A549 (cell line): ENCODE results near the gene SUSD1. TPM values are rescaled to one million over a fixed set of nuclear protein-coding genes. Genes with fewer than 3 reads are reported as not detected.

Experiments used
- ATAC-seq, 2 experiments: fragments of 200-7000 bp in 1 of 2; fragments of >200 bp in 1 of 2; cut with Nextera tagmentation in 1 of 2; cut with Tn5 transposase in 1 of 2; 3 replicates each; pipeline versions ENCODE4 v1.8.0 to v1.9.1; 2018 to 2020; ENCODE audit warnings: mild to moderate bottlenecking in 1 of 2, moderate library complexity in 1 of 2
- CTCF ChIA-PET: fragments of 300-600 bp; sonication (Branson Sonifier 250); formaldehyde crosslinking; extraction: SDS; loops from one replicate; lab custom pipeline; 2021; ENCODE audit warnings: antibody characterized with exemption, inconsistent platforms; lab: Yijun Ruan, JAX
- POLR2A ChIA-PET: fragments of 350-600 bp; formaldehyde crosslinking; extraction: SDS; loops from one replicate; lab custom pipeline; 2021; ENCODE audit warnings: antibody characterized with exemption, inconsistent platforms; lab: Yijun Ruan, JAX
- DNase-seq, 2 experiments: peaks; one replicate each; pipeline versions ENCODE4 v3.0.0 to v3.0.0-alpha.2; 2011 to 2016; ENCODE audit warnings: low read depth in 1 of 2, low spot score in 1 of 2
- FAIRE-seq: peaks from 2 replicates; lab custom pipeline; 2011; peaks lifted over from hg19 to GRCh38; lab: Jason Lieb, UNC
- H3K27ac ChIP-seq, 2 experiments: fragments of >200 bp; sonication (Bioruptor Twin); formaldehyde crosslinking; 3 replicates each; pipeline ENCODE4 v1.5.1; 2016 to 2017
- H3K4me1 ChIP-seq: fragments of >200 bp; sonication (Bioruptor Twin); formaldehyde crosslinking; 3 replicates; pipeline ENCODE4 v1.6.1; 2016
- H3K4me2 ChIP-seq: fragments of >200 bp; sonication (Bioruptor Twin); formaldehyde crosslinking; 3 replicates; pipeline ENCODE4 v1.6.1; 2016
- H3K4me3 ChIP-seq: fragments of >200 bp; sonication (Bioruptor Twin); formaldehyde crosslinking; 3 replicates; pipeline ENCODE4 v1.5.1; 2016
- H3K9me3 ChIP-seq: fragments of >200 bp; sonication (Bioruptor Twin); formaldehyde crosslinking; 3 replicates; pipeline ENCODE4 v1.6.1; 2016
- CHD2 ChIP-seq: fragments of 150-350 bp; IDR thresholded peaks from 2 replicates; pipeline ENCODE4 v1.6.1; 2014; ENCODE audit warnings: low read length; ENCODE audit not compliant: partially characterized antibody
- EHF ChIP-seq: fragments of 250-450 bp; sonication (Bioruptor Pico); IDR thresholded peaks from 2 replicates; pipeline ENCODE4 v1.5.0; 2020; ENCODE audit warnings: mild to moderate bottlenecking
- EHMT2 ChIP-seq: fragments of 200-600 bp; sonication (generic); IDR thresholded peaks from 2 replicates; pipeline ENCODE4 v1.6.1; 2016; ENCODE audit warnings: antibody characterized with exemption, low read depth, mild to moderate bottlenecking, moderate library complexity
- EP300 ChIP-seq, 2 experiments: fragments of >200 bp; sonication (Bioruptor Twin); formaldehyde crosslinking; IDR thresholded peaks; 2 replicates in 1 of 2; 3 replicates in 1 of 2; pipeline ENCODE4 v1.6.1; 2016 to 2017
- FOSB ChIP-seq: fragments of 250-450 bp; sonication (Bioruptor Pico); IDR thresholded peaks from 2 replicates; pipeline ENCODE4 v1.5.0; 2020; ENCODE audit warnings: mild to moderate bottlenecking, moderate library complexity
- FOSL2 ChIP-seq, 2 experiments: fragments of 450-650 bp in 1 of 2; fragments of >200 bp in 1 of 2; sonication (Bioruptor Twin) in 1 of 2; formaldehyde crosslinking; IDR thresholded peaks; 2 replicates each; pipeline versions ENCODE4 v1.5.0 to v1.6.1; 2016 to 2020; ENCODE audit warnings: mild to moderate bottlenecking in 1 of 2, moderate library complexity in 1 of 2
- GATA3 ChIP-seq: IDR thresholded peaks from 2 replicates; pipeline ENCODE4 v1.6.1; 2012; ENCODE audit warnings: borderline replicate concordance
- HOXB13 ChIP-seq: fragments of 250-450 bp; sonication (Bioruptor Pico); IDR thresholded peaks from 2 replicates; pipeline ENCODE4 v1.5.0; 2020; ENCODE audit warnings: low read depth, mild to moderate bottlenecking, moderate library complexity
- HOXB5 ChIP-seq: fragments of 250-450 bp; sonication (Bioruptor Pico); IDR thresholded peaks from 2 replicates; pipeline ENCODE4 v1.5.0; 2020; ENCODE audit warnings: mild to moderate bottlenecking, moderate library complexity
- KDM1A ChIP-seq: fragments of 200-600 bp; sonication (generic); IDR thresholded peaks from 2 replicates; pipeline ENCODE4 v1.6.1; 2016; ENCODE audit warnings: low read depth, mild to moderate bottlenecking
- MYC ChIP-seq: IDR thresholded peaks from 2 replicates; pipeline ENCODE4 v1.6.1; 2012; ENCODE audit warnings: mild to moderate bottlenecking, inconsistent platforms, low read length, improper control_type of control experiment, borderline replicate concordance
- NFE2L2 ChIP-seq: fragments of 150-350 bp; conservative IDR thresholded peaks from 2 replicates; pipeline ENCODE4 v1.6.1; 2014; ENCODE audit warnings: low read length
- NPAS2 ChIP-seq: fragments of 250-450 bp; sonication (Bioruptor Pico); IDR thresholded peaks from 2 replicates; pipeline ENCODE4 v1.8.0; 2022; ENCODE audit warnings: mild to moderate bottlenecking, moderate library complexity, borderline replicate concordance
- NR3C1 ChIP-seq: fragments of >200 bp; sonication (Bioruptor Twin); formaldehyde crosslinking; IDR thresholded peaks from 3 replicates; pipeline ENCODE4 v1.6.1; 2017
- POLR2AphosphoS2 ChIP-seq: conservative IDR thresholded peaks from 2 replicates; pipeline ENCODE4 v1.6.1; 2012; ENCODE audit warnings: low read length, improper control_type of control experiment, inconsistent platforms
- RCOR1 ChIP-seq: fragments of 150-350 bp; IDR thresholded peaks from 2 replicates; pipeline ENCODE4 v1.6.1; 2014; ENCODE audit warnings: antibody characterized with exemption, low read length, low read depth
- RFX5 ChIP-seq: fragments of 450-650 bp; IDR thresholded peaks from 2 replicates; pipeline ENCODE4 v1.7.1; 2014; ENCODE audit warnings: antibody characterized with exemption, mild to moderate bottlenecking, moderate library complexity
- SMC3 ChIP-seq: fragments of >200 bp; sonication (Bioruptor Twin); formaldehyde crosslinking; IDR thresholded peaks from 3 replicates; pipeline ENCODE4 v1.6.1; 2018; ENCODE audit warnings: inconsistent platforms
- ZSCAN20 ChIP-seq: fragments of 250-450 bp; sonication (Bioruptor Pico); IDR thresholded peaks from 2 replicates; pipeline ENCODE4 v1.8.0; 2022; ENCODE audit warnings: mild to moderate bottlenecking, moderate library complexity
- whole genome bisulfite sequencing: methylation state at CpG from one replicate; pipeline ENCODE4 v1.1.6; 2017; ENCODE audit errors: missing lambda C conversion rate; 5-methylcytosine and 5-hydroxymethylcytosine counted together
- polyA plus RNA-seq, 4 experiments: library from polyadenylated mRNA; depleted of rRNA in 3 of 4; stranded (reverse); fragments of >200 nt; fragmentation: RNase III in 1 of 4; extraction: RNeasy Plus Mini Kit Qiagen cat#74134 plus additional on column Dnase treatment in 1 of 4; gene quantifications; 2 replicates in 3 of 4; 3 replicates in 1 of 4; pipeline ENCODE4 v1.2.3, GENCODE V29; 2011 to 2017
- TF ChIP-seq, protein P1 (sequence below): IDR thresholded peaks from 2 replicates; pipeline ENCODE4 v1.6.1; 2012; ENCODE audit warnings: low read depth, borderline replicate concordance
- TF ChIP-seq, protein P2 (sequence below): IDR thresholded peaks from 2 replicates; pipeline ENCODE4 v1.6.1; 2012
- TF ChIP-seq, protein P3 (sequence below): fragments of >200 bp; sonication (Bioruptor Twin); formaldehyde crosslinking; IDR thresholded peaks from 3 replicates; pipeline ENCODE4 v1.6.1; 2016
- TF ChIP-seq, protein P4 (sequence below): IDR thresholded peaks from 2 replicates; pipeline ENCODE4 v1.6.1; 2012

SUSD1 gene
- polyA plus RNA-seq, 2 of the 4 experiments (the other 2 are of a cell fraction): 15.7 to 18.6 TPM

DNA sequence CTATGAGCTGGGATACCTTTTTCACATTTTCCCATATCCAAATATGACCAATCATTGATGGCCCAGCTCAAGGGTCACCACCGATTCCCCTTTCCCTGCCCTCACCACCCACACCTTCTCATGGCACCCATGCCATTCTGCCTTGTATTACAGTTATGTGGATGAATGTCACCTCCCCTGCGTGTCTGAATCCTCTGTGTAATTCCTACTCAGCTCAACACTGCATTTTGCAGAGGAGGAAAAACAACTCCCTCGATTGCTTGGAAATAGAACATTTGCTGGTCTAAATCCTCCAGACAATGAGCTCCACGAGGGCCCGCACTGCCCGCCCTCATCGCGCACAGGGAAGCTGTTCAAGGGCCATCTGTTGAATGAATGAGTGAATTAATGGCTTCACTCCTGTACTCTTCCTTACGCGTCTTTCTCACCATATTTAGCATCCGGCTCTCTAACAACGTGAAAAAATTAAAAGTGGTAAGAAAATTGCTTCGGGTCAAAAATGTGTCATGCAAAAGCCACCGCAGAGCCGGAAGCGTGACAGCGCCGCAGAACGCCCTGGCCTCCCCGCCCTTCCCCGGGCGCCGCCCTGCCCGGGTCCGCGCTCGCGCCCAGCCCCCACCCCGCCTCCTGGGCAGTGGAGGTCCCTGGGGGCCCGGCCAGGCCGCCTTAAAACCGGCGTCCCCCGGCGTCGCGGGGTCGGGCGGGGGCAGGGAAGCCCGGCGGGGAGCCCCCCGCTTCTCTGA lies 704 bp downstream of the SUSD1 start (continued):
- TF ChIP-seq EHMT2 (no peak), KDM1A (no peak), EP300 (IDR thresholded peaks at IDR 0.05) (0 out of 5 replicates have a peak, but pooled peaks of 1 of the 2 experiments have one; percentile 23), HOXB5 (CRISPR knock-in tag) (0 out of 2 replicates have a peak, but pooled peaks have one; percentile 48), NPAS2 (CRISPR knock-in tag) (no peak), ZSCAN20 (CRISPR knock-in tag) (0 out of 2 replicates have a peak, but pooled peaks have one; percentile 57), RCOR1 (no peak), EHF (CRISPR knock-in tag) (peak; percentile 78; the same call in 1 of the 2 replicates), RFX5 (no peak), MYC (0 out of 2 replicates have a peak, but pooled peaks have one; percentile 57), SMC3 (no peak; the same call in 2 of the 3 replicates), FOSL2 (IDR thresholded peaks at IDR 0.05) (no peak), FOSL2 (CRISPR knock-in tag; IDR thresholded peaks at IDR 0.05) (no peak), POLR2AphosphoS2 (no peak)
- TF ChIP-seq, protein P1, sequence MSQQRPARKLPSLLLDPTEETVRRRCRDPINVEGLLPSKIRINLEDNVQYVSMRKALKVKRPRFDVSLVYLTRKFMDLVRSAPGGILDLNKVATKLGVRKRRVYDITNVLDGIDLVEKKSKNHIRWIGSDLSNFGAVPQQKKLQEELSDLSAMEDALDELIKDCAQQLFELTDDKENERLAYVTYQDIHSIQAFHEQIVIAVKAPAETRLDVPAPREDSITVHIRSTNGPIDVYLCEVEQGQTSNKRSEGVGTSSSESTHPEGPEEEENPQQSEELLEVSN: peak; percentile 68
- TF ChIP-seq, protein P2, sequence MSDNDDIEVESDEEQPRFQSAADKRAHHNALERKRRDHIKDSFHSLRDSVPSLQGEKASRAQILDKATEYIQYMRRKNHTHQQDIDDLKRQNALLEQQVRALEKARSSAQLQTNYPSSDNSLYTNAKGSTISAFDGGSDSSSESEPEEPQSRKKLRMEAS: peak; percentile 76
- TF ChIP-seq, protein P3, sequence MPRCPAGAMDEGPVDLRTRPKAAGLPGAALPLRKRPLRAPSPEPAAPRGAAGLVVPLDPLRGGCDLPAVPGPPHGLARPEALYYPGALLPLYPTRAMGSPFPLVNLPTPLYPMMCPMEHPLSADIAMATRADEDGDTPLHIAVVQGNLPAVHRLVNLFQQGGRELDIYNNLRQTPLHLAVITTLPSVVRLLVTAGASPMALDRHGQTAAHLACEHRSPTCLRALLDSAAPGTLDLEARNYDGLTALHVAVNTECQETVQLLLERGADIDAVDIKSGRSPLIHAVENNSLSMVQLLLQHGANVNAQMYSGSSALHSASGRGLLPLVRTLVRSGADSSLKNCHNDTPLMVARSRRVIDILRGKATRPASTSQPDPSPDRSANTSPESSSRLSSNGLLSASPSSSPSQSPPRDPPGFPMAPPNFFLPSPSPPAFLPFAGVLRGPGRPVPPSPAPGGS: 0 out of 3 replicates have a peak, but pooled peaks have one; percentile 66

DNA sequence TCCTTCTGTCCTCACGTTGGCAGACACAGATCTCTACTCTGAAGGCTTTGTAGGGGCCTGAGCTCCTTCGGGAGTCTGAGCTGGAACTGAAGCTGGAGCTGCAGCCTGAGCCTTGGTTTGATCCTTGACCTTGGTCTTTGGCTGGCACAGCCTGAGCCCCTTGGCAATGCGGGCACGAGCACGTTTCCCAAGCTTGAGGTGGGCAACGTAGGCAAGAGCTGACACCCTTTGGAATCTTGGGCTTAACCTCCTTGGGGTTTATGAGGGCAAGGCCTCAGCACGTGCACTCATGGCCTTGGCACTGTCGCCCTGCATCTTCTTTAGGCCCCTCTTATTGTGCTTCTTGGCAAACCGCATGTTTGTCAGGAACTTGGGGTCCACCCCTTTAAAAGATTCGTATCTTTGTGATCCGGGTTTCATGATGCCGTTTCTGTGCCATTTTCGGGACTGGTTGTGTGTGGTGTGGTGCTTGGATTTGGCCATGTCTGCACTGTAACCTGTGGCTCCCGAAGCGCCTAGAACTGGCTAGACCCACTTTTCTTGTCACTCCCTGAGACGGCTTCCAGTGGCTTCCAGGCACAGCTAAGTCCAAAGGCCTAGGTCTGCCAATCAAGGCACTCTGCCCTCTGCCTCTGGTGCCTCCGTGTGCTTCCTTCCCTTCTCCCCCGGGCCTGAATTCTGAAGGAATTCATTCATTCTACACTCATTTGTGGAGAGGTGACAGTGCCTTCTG lies 1.4 kb downstream of the SUSD1 start:
- POLR2A ChIA-PET: interaction anchor here (0.9 to 2.8 kb wide), 5 partner anchors 12 to 160 kb away, joined by 3 to 10 read pairs (median 6); partner anchors contain the start of gene PTBP3
- no peaks in the 10 kb centered on the region for H3K9me3 ChIP-seq
- DNase-seq: no peak
- H3K27ac ChIP-seq: peak overlapping the region; percentile 99
- CTCF ChIA-PET: interaction anchor here (0.9 to 3.1 kb wide), 11 partner anchors 10 to 188 kb away, joined by 3 to 12 read pairs (median 3); no protein-coding TSS in a partner anchor
- TF ChIP-seq NR3C1: no peak
- TF ChIP-seq RFX5: no peak
- no peak for TF ChIP-seq NFE2L2
- no peak for TF ChIP-seq GATA3
- no peak for TF ChIP-seq FOSB (CRISPR knock-in tag)
- TF ChIP-seq CHD2: no peak
- TF ChIP-seq NPAS2 (CRISPR knock-in tag): no peak
- TF ChIP-seq HOXB13 (CRISPR knock-in tag): no peak
- TF ChIP-seq RCOR1: no peak
- TF ChIP-seq, protein P4, sequence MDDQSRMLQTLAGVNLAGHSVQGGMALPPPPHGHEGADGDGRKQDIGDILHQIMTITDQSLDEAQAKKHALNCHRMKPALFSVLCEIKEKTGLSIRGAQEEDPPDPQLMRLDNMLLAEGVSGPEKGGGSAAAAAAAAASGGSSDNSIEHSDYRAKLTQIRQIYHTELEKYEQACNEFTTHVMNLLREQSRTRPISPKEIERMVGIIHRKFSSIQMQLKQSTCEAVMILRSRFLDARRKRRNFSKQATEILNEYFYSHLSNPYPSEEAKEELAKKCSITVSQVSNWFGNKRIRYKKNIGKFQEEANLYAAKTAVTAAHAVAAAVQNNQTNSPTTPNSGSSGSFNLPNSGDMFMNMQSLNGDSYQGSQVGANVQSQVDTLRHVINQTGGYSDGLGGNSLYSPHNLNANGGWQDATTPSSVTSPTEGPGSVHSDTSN: no peak
- TF ChIP-seq, all 56 proteins: peak for 0
- 87% methylated on average over 15 of the region's 18 CpGs for WGBS
- FAIRE-seq (no peak), ATAC-seq (no peak)
- H3K4me2 ChIP-seq: peak overlapping the region; percentile 69
- peaks cover 42% of the 10 kb centered on the region for H3K4me1 ChIP-seq
- peak overlapping the region; percentile 87; the same call in 1 of the 3 replicates for H3K4me3 ChIP-seq
